Testis (tissue), 3 donors: Measurements from ENCODE around the gene RCHY1. TPM values are rescaled to one million over a fixed set of nuclear protein-coding genes. Genes with fewer than 3 reads are reported as not detected.
"Not testable (repeated sequence)": the region's sequence is repeated elsewhere in the genome, so short reads cannot be mapped to it uniquely, and the experiment has no call there.

ENCODE experiments used
- DNase-seq: peaks from one replicate; pipeline ENCODE4 v3.0.0-alpha.2; 2019
- H3K27ac ChIP-seq, 2 donors: fragments of 200-600 bp; sonication (generic); one replicate each; pipeline ENCODE4 v1.5.1; 2019
- H3K27me3 ChIP-seq: fragments of 200-600 bp; sonication (generic); one replicate; pipeline ENCODE4 v1.5.1; 2019
- H3K36me3 ChIP-seq: fragments of 200-600 bp; sonication (generic); one replicate; pipeline ENCODE4 v1.5.1; 2017; ENCODE audit warnings: low read depth; ENCODE audit errors: missing control alignments
- H3K4me1 ChIP-seq: fragments of 200-600 bp; sonication (generic); one replicate; pipeline ENCODE4 v1.5.1; 2019
- H3K4me3 ChIP-seq, 2 donors: fragments of 200-600 bp; sonication (generic); one replicate each; pipeline ENCODE4 v1.5.1; 2017 to 2019
- H3K9me3 ChIP-seq: fragments of 200-600 bp; sonication (generic); one replicate; pipeline ENCODE4 v1.5.1; 2017
- CTCF ChIP-seq, 3 experiments: fragments of 450-650 bp in 2 of 3; fragments of 200-600 bp in 1 of 3; sonication (generic) in 1 of 3; IDR thresholded peaks; one replicate each; pipeline ENCODE4 v1.5.1; 2016 to 2019; ENCODE audit warnings: antibody characterized with exemption in 3 of 3, mild to moderate bottlenecking in 2 of 3, moderate library complexity in 1 of 3
- POLR2A ChIP-seq: fragments of 450-650 bp; IDR thresholded peaks from one replicate; pipeline ENCODE4 v1.6.1; 2017; ENCODE audit warnings: antibody characterized with exemption, mild to moderate bottlenecking, moderate library complexity
- WGBS, 2 donors: methylation state at CpG; one replicate each; pipeline ENCODE4 v1.1.5; 2018; 5-methylcytosine and 5-hydroxymethylcytosine counted together
- intact Hi-C: fragments of 100-400 bp; cut with DNase I; formaldehyde crosslinking; loops from one replicate; pipeline ENCODE4 v1.15.1; 2023; ENCODE audit warnings: low total_unique reads
- polyA plus RNA-seq: library from polyadenylated mRNA; stranded (reverse); fragments of 350-450 nt; fragmentation: Illumina TruSeq; extraction: RNeasy Lipid Tissue Mini Kit (QIAGEN cat#74804); gene quantifications from one replicate; pipeline ENCODE4 v1.2.3, GENCODE V29; 2014; ENCODE audit warnings: low read depth, low replicate concordance; ENCODE audit not compliant: insufficient read depth
- total RNA-seq, 2 donors: library from RNA; depleted of rRNA; stranded (reverse); fragments of >200 nt; gene quantifications; one replicate each; pipeline ENCODE4 v1.2.3, GENCODE V29; 2016

RCHY1 gene
- total and polyA plus RNA-seq, 3 donors from 2014 or later: 35.5 to 49.5 (median 44.5) TPM

- whole genome bisulfite sequencing, 2 donors: 0 to 1% methylated on average over 12 of the region's 12 CpGs
- Histone ChIP-seq H3K4me3 (peak overlapping the region; percentile 79 to 86), H3K36me3 (no peaks in the 10 kb centered on the region), H3K4me1 (peaks cover 10% of the 10 kb centered on the region), H3K27me3 (no peaks in the 10 kb centered on the region), H3K9me3 (no peaks in the 10 kb centered on the region), H3K27ac (peak overlapping the region; percentile 94 to 96)
- intact Hi-C loops: loop anchor here (5.0 kb wide), 1 partner anchor 581 kb away; the partner anchor contains the start of gene PARM1
- no peak for TF ChIP-seq POLR2A
- no peak for TF ChIP-seq CTCF (IDR thresholded peaks at IDR 0.05)
- DNase-seq: no peak
Observed at GRCh38 chr4:75513526-75514130, 575 bp downstream of the RCHY1 start.

GRCh38 chr4:75512386-75513211 is 1.6 kb downstream of the RCHY1 start:
- WGBS, 2 donors: 38 to 40% methylated on average over 6 of the region's 6 CpGs
- no peaks in the 10 kb centered on the region for H3K36me3 ChIP-seq
- no peak for TF ChIP-seq POLR2A
- no peak for TF ChIP-seq CTCF (IDR thresholded peaks at IDR 0.05)
- peaks cover 10% of the 10 kb centered on the region for H3K4me1 ChIP-seq
- no peaks in the 10 kb centered on the region for H3K27me3 ChIP-seq
- DNase-seq: no peak
- no peaks in the 10 kb centered on the region for H3K9me3 ChIP-seq
- H3K27ac ChIP-seq: peak overlapping the region in 1 of 2 donors; percentile 96
- H3K4me3 ChIP-seq: peak overlapping the region in 1 of 2 donors; percentile 79
- intact Hi-C loops: loop anchor here (5.0 kb wide), 1 partner anchor 580 kb away; the partner anchor contains the start of gene PARM1

- peaks cover 10% of the 10 kb centered on the region for H3K4me1 ChIP-seq
- H3K9me3 ChIP-seq: no peaks in the 10 kb centered on the region
- intact Hi-C loops: loop anchor here (5.0 kb wide), 1 partner anchor 580 kb away; the partner anchor contains the start of gene PARM1
- 54 to 60% methylated on average over 3 of the region's 3 CpGs for whole genome bisulfite sequencing, 2 donors
- no peaks in the 10 kb centered on the region for H3K27me3 ChIP-seq
- no peak for DNase-seq
- H3K4me3 ChIP-seq: no peak overlapping the region
- TF ChIP-seq CTCF (IDR thresholded peaks at IDR 0.05): no peak
- no peak for TF ChIP-seq POLR2A
- H3K27ac ChIP-seq: peak overlapping the region in 1 of 2 donors; percentile 12
- no peaks in the 10 kb centered on the region for H3K36me3 ChIP-seq
Observed at GRCh38 chr4:75511841-75512240, 2.4 kb downstream of the RCHY1 start.

- 78 to 83% methylated on average over 4 of the region's 4 CpGs for WGBS, 2 donors
- intact Hi-C loops, DNase-seq, H3K9me3 ChIP-seq, H3K36me3 ChIP-seq, H3K4me3 ChIP-seq, H3K27ac ChIP-seq, H3K27me3 ChIP-seq: not testable (repeated sequence)
- peaks cover 10% of the 10 kb centered on the region for H3K4me1 ChIP-seq
Observed at GRCh38 chr4:75509592-75509991, 4.6 kb downstream of the RCHY1 start.

- 95 to 97% methylated on average over 2 of the region's 2 CpGs for WGBS, 2 donors
Observed at GRCh38 chr4:75505630-75506029, 8.6 kb downstream of the RCHY1 start.

More at GRCh38 chr4:75505630-75506029, 8.6 kb downstream of the RCHY1 start:
- Histone ChIP-seq H3K27ac (no peak overlapping the region), H3K27me3 (no peaks in the 10 kb centered on the region), H3K9me3 (no peaks in the 10 kb centered on the region), H3K4me3 (no peak overlapping the region), H3K4me1 (no peaks in the 10 kb centered on the region), H3K36me3 (no peaks in the 10 kb centered on the region)
- intact Hi-C loops: no loop called here
- no peak for DNase-seq
- TF ChIP-seq POLR2A (no peak), CTCF (IDR thresholded peaks at IDR 0.05) (no peak)
